ENCODE results near the gene PARD3.
"Not testable (repeated sequence)": the region's sequence is repeated elsewhere in the genome, so short reads cannot be mapped to it uniquely, and the experiment has no call there.

PARD3 gene

DNA sequence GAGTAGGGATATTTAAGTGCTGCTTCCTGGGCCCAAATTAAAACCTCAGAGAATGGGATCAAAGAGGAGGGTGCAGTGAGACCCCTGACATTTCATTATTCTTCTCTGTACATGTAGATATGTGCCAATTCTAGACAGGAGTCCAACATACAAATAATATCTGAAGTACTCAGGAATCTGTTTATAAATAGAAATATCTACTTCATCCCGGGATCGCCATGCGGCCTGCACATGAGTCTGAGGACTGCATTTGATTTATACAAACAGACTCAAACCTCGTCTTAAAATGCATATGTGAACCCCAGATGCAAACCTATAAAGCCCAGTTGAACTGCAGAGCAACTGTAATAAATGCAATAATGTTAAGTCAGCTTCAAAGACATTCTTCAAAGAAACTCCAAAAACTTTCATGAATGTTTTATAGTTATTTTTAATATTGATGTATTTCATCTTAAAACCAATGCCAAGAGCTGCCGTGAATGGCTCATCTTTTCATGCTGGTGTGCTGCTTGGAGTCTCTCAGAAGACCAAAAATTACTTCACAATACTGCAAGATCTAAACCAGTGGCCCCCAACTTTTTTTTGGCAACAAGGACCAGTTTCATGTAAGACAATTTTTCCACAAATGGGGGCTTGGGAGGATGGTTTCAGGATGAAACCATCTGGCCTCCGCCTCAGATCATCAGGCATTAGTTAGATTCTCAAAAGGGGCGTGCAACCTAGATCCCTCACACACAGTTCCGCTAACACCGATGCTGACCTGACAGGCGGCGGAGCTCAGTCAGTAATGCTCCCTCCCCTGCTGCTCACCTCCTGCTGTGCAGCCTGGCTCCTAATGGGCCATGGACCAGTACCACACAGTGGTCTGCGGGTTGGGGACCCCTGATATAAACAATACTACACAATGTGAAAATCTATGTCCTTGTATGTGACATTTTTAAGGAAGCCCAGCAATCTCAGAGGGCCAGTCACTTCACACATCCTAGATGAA is 166.9 kb downstream of the PARD3 start:
- Histone ChIP-seq H3K27me3 (replicated peaks; ENCODE audit: control insufficient read depth, insufficient read depth, low read length) (no peaks in the 10 kb centered on the region; the same call in 1 of the 2 replicates), H3K4me3 (replicated peaks; ENCODE audit: low read depth, low read length) (no peak overlapping the region), H3K36me3 (ENCODE audit: control insufficient read depth, insufficient read depth, low read length) (no peaks in the 10 kb centered on the region)
- TF ChIP-seq, protein P1, sequence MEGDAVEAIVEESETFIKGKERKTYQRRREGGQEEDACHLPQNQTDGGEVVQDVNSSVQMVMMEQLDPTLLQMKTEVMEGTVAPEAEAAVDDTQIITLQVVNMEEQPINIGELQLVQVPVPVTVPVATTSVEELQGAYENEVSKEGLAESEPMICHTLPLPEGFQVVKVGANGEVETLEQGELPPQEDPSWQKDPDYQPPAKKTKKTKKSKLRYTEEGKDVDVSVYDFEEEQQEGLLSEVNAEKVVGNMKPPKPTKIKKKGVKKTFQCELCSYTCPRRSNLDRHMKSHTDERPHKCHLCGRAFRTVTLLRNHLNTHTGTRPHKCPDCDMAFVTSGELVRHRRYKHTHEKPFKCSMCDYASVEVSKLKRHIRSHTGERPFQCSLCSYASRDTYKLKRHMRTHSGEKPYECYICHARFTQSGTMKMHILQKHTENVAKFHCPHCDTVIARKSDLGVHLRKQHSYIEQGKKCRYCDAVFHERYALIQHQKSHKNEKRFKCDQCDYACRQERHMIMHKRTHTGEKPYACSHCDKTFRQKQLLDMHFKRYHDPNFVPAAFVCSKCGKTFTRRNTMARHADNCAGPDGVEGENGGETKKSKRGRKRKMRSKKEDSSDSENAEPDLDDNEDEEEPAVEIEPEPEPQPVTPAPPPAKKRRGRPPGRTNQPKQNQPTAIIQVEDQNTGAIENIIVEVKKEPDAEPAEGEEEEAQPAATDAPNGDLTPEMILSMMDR (IDR thresholded peaks at IDR 0.05; ENCODE audit: insufficient read depth, low read length, poor library complexity, severe bottlenecking), result no peak
- DNase-seq (ENCODE audit: extremely low read depth, insufficient read length), result no peak

DNA sequence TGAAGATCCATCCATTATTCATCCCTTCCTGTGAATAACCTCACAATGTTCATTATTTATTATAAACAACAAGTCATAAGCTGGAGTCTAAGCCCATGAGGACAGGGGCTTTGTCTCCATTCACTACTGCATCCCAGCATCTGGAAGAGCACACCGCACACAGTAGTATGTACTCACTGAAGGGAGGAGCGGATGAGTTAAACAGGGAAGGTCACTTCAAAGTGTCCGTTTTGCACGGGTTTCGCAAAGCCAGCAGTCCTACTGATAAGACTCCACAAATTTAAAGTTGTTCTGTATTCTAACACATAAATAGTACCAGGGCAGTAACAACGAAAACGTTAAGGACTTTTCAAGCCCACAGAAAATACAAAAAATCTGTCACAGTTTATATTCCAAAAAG is 167.9 kb downstream of the PARD3 start:
- no peak for DNase-seq (ENCODE audit: extremely low read depth, insufficient read length)
- H3K27me3 ChIP-seq (replicated peaks; ENCODE audit: control insufficient read depth, insufficient read depth, low read length), result no peaks in the 10 kb centered on the region
- H3K4me3 ChIP-seq (replicated peaks; ENCODE audit: low read depth, low read length), result no peak overlapping the region
- TF ChIP-seq, protein P1 (IDR thresholded peaks at IDR 0.05; ENCODE audit: insufficient read depth, low read length, poor library complexity, severe bottlenecking), result no peak
- no peaks in the 10 kb centered on the region for H3K36me3 ChIP-seq (ENCODE audit: control insufficient read depth, insufficient read depth, low read length)

GRCh38 chr10:34646331-34646730 is 168.8 kb downstream of the PARD3 start:
- no peaks in the 10 kb centered on the region for H3K36me3 ChIP-seq (ENCODE audit: control insufficient read depth, insufficient read depth, low read length)
- TF ChIP-seq, protein P1 (IDR thresholded peaks at IDR 0.05; ENCODE audit: insufficient read depth, low read length, poor library complexity, severe bottlenecking), result no peak
- no peaks in the 10 kb centered on the region for H3K27me3 ChIP-seq (replicated peaks; ENCODE audit: control insufficient read depth, insufficient read depth, low read length)
- H3K4me3 ChIP-seq (replicated peaks; ENCODE audit: low read depth, low read length), result no peak overlapping the region
- DNase-seq (ENCODE audit: extremely low read depth, insufficient read length), result no peak

DNA sequence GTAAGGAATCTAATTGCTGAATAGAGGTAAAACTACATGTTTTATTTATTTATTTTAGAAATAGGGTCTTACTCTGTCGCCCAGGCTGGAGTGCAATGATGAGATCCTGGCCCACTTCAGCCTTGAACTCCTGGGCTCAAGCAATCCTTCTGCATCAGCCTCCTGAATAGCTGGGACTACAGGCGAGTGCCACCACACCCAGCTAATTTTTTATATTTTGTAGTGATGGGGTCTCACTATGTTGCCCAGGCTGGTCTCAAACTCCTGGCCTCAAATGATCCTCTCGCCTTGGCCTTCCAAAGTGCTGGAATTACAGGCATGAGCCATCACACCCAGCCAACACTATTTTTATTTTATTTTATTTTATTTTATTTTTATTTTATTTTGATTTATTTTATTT is 170.3 kb downstream of the PARD3 start:
- not testable (repeated sequence) for DNase-seq (ENCODE audit: extremely low read depth, insufficient read length); H3K4me3 ChIP-seq (replicated peaks; ENCODE audit: low read depth, low read length); H3K36me3 ChIP-seq (ENCODE audit: control insufficient read depth, insufficient read depth, low read length); H3K27me3 ChIP-seq (replicated peaks; ENCODE audit: control insufficient read depth, insufficient read depth, low read length)

DNA sequence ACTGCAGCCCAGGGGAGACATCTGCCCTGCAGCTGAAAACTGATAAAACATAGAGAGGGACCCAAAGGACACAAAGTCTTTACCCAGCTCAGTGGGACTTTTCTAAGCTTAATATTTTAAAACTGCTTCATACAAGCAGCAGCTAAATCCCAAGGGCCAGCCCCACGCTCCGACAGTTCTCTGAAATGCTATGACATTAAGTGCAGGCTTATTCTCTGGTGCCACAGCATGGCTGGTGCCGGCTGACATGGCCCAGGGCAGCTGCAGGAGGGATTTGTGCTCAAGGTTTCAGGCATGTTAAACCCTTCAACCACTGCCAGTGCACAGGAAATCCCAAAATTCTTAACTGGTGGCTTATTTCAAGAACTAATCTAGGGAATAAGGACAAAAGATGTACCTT is 170.9 kb downstream of the PARD3 start:
- Histone ChIP-seq H3K27me3 (replicated peaks; ENCODE audit: control insufficient read depth, insufficient read depth, low read length) (no peaks in the 10 kb centered on the region), H3K36me3 (ENCODE audit: control insufficient read depth, insufficient read depth, low read length) (no peaks in the 10 kb centered on the region), H3K4me3 (replicated peaks; ENCODE audit: low read depth, low read length) (no peak overlapping the region)
- DNase-seq (ENCODE audit: extremely low read depth, insufficient read length), result no peak
- TF ChIP-seq, protein P1 (IDR thresholded peaks at IDR 0.05; ENCODE audit: insufficient read depth, low read length, poor library complexity, severe bottlenecking), result no peak

DNA sequence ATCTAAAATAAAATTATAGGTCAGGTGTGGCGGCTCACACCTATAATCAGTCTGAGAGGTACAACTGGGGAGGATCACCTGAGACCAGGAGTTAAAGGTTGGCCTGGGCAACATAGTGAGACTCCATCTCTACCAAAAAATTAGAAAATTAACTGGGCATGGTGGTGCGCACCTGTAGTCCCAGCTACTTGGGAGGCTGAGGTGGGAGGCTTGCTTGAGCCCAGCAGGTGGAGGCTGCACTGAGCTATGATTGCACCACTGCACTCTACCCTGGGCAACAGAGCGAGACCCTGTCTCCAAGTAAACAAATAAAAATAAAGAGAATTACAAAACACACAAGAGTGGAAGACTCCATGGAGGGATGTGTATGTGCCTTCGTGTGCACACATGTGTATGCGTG is 171.5 kb downstream of the PARD3 start:
- Histone ChIP-seq H3K27me3 (replicated peaks; ENCODE audit: control insufficient read depth, insufficient read depth, low read length) (no peaks in the 10 kb centered on the region), H3K36me3 (ENCODE audit: control insufficient read depth, insufficient read depth, low read length) (no peaks in the 10 kb centered on the region), H3K4me3 (replicated peaks; ENCODE audit: low read depth, low read length) (no peak overlapping the region)
- DNase-seq (ENCODE audit: extremely low read depth, insufficient read length), result no peak
- TF ChIP-seq, protein P1 (IDR thresholded peaks at IDR 0.05; ENCODE audit: insufficient read depth, low read length, poor library complexity, severe bottlenecking), result no peak

Measured in GM06990 (cell line).